Measurements from ENCODE around the gene PLCH1. TPM values are rescaled to one million over a fixed set of nuclear protein-coding genes. Genes with fewer than 3 reads are reported as not detected.

Gene PLCH1
- total RNA-seq, 1 experiment from 2014 or later = 1.4 TPM

DNA sequence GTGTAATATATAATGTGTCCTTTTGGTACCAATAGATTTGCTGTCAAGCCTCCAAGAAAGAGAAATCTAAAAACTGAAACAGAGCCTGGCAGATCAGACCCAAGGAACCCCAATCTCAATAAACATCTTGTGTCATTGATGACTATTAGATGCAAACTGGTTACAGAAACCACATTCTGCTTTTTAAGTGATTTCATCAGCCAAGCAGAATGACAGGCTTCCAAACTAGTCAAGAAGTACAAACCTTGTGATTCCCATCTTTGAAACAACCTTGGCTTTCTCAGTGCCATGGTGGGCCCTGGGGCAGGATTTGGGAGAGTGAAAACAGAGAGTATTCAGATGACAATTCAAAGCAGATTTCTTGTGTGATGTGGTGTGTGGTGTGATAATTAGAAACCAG, 405.8 kb downstream of the PLCH1 start:
- Histone ChIP-seq H4K20me1 (ENCODE audit: insufficient read depth) (no peaks in the 10 kb centered on the region), H3K27me3 (ENCODE audit: insufficient read depth, low read depth) (no peaks in the 10 kb centered on the region), H3K27ac (no peak overlapping the region), H3K36me3 (ENCODE audit: low read depth) (no peaks in the 10 kb centered on the region), H3K4me2 (no peak overlapping the region), H3F3A (ENCODE audit: insufficient read depth, low read depth) (no peaks in the 10 kb centered on the region), H3K9me2 (ENCODE audit: insufficient read depth) (no peaks in the 10 kb centered on the region), H3K79me2 (ENCODE audit: low read depth) (no peaks in the 10 kb centered on the region), H3K9me3 (ENCODE audit: insufficient read depth, low read depth) (peaks cover 3% of the 10 kb centered on the region; the same call in 1 of the 2 replicates), H2AFZ (no peak overlapping the region), H3K4me3 (no peak overlapping the region), H3K4me1 (replicated peaks; ENCODE audit: insufficient read depth) (no peaks in the 10 kb centered on the region)
- intact Hi-C loops (cut with micrococcal nuclease; ENCODE audit: unreplicated experiment) = no loop called here
- ChIA-PET CTCF (no interaction called here), POLR2A (ENCODE audit: unreplicated experiment) (no interaction called here)
- DNase-seq = no peak
- no peak for TF ChIP-seq EZH2 (IDR thresholded peaks at IDR 0.05; ENCODE audit: low read depth)
- TF ChIP-seq, protein P1, sequence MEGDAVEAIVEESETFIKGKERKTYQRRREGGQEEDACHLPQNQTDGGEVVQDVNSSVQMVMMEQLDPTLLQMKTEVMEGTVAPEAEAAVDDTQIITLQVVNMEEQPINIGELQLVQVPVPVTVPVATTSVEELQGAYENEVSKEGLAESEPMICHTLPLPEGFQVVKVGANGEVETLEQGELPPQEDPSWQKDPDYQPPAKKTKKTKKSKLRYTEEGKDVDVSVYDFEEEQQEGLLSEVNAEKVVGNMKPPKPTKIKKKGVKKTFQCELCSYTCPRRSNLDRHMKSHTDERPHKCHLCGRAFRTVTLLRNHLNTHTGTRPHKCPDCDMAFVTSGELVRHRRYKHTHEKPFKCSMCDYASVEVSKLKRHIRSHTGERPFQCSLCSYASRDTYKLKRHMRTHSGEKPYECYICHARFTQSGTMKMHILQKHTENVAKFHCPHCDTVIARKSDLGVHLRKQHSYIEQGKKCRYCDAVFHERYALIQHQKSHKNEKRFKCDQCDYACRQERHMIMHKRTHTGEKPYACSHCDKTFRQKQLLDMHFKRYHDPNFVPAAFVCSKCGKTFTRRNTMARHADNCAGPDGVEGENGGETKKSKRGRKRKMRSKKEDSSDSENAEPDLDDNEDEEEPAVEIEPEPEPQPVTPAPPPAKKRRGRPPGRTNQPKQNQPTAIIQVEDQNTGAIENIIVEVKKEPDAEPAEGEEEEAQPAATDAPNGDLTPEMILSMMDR (conservative IDR thresholded peaks at IDR 0.05) = no peak
- no TSS peak for BruUV-seq (replicated peaks)

GRCh38 chr3:155335724-155336354, 409.0 kb downstream of the PLCH1 start:
- intact Hi-C loops (cut with micrococcal nuclease; ENCODE audit: unreplicated experiment) = no loop called here

GRCh38 chr3:155334914-155335723, 409.8 kb downstream of the PLCH1 start:
- Histone ChIP-seq H3K27ac (no peak overlapping the region), H3K27me3 (ENCODE audit: insufficient read depth, low read depth) (no peaks in the 10 kb centered on the region), H3K36me3 (ENCODE audit: low read depth) (no peaks in the 10 kb centered on the region), H4K20me1 (ENCODE audit: insufficient read depth) (no peaks in the 10 kb centered on the region), H3K9me2 (ENCODE audit: insufficient read depth) (no peaks in the 10 kb centered on the region), H3K4me2 (no peak overlapping the region), H2AFZ (no peak overlapping the region), H3K79me2 (ENCODE audit: low read depth) (no peaks in the 10 kb centered on the region), H3K4me1 (replicated peaks; ENCODE audit: insufficient read depth) (no peaks in the 10 kb centered on the region), H3K4me3 (no peak overlapping the region), H3F3A (ENCODE audit: insufficient read depth, low read depth) (no peaks in the 10 kb centered on the region), H3K9me3 (ENCODE audit: insufficient read depth, low read depth) (peaks cover 3% of the 10 kb centered on the region; the same call in 1 of the 2 replicates)
- BruUV-seq (replicated peaks) = no TSS peak
- POLR2A ChIA-PET (ENCODE audit: unreplicated experiment) = no interaction called here
- intact Hi-C loops (cut with micrococcal nuclease; ENCODE audit: unreplicated experiment) = no loop called here
- TF ChIP-seq, protein P1 (conservative IDR thresholded peaks at IDR 0.05) = no peak
- DNase-seq = no peak
- CTCF ChIA-PET = no interaction called here

More at GRCh38 chr3:155335724-155336354, 409.0 kb downstream of the PLCH1 start:
- Histone ChIP-seq H3K4me3 (no peak overlapping the region), H3F3A (ENCODE audit: insufficient read depth, low read depth) (no peaks in the 10 kb centered on the region), H3K9me3 (ENCODE audit: insufficient read depth, low read depth) (peaks cover 3% of the 10 kb centered on the region; the same call in 1 of the 2 replicates), H3K9me2 (ENCODE audit: insufficient read depth) (no peaks in the 10 kb centered on the region), H2AFZ (no peak overlapping the region), H3K27ac (no peak overlapping the region), H3K4me2 (no peak overlapping the region), H4K20me1 (ENCODE audit: insufficient read depth) (no peaks in the 10 kb centered on the region), H3K27me3 (ENCODE audit: insufficient read depth, low read depth) (no peaks in the 10 kb centered on the region), H3K36me3 (ENCODE audit: low read depth) (no peaks in the 10 kb centered on the region), H3K4me1 (replicated peaks; ENCODE audit: insufficient read depth) (no peaks in the 10 kb centered on the region), H3K79me2 (ENCODE audit: low read depth) (no peaks in the 10 kb centered on the region)
- POLR2A ChIA-PET (ENCODE audit: unreplicated experiment) = no interaction called here
- BruUV-seq (replicated peaks) = no TSS peak
- no peak for DNase-seq
- CTCF ChIA-PET = no interaction called here
- no peak for TF ChIP-seq EZH2 (IDR thresholded peaks at IDR 0.05; ENCODE audit: low read depth)
- TF ChIP-seq, protein P1 (conservative IDR thresholded peaks at IDR 0.05) = no peak
